Ecto neural progenitor cell (in vitro differentiated cells): Measurements from ENCODE around the gene NSD2.
"Not testable (repeated sequence)": the region's sequence is repeated elsewhere in the genome, so short reads cannot be mapped to it uniquely, and the experiment has no call there.

ENCODE experiments used
- DNase-seq: peaks from one replicate; pipeline ENCODE4 v3.0.0-alpha.2; 2018; ENCODE audit warnings: low spot score

Gene NSD2

GRCh38 chr4:2006956-2007653 is 135.9 kb downstream of the NSD2 start:
- DNase-seq: no peak

- peak; percentile 53 for DNase-seq
These were observed 136.8 kb downstream of the NSD2 start for GRCh38 chr4:2007804-2008670.

- no peak for DNase-seq
These were observed 137.4 kb downstream of the NSD2 start for GRCh38 chr4:2008671-2008920.

- DNase-seq: peak; percentile 98
These were observed 137.9 kb downstream of the NSD2 start, which contains the start of gene NELFA for GRCh38 chr4:2008921-2009650. TSS of gene NELFA (minus strand) at chr4:2008974. CDS start at chr4:2008959, 15 bp downstream.

- DNase-seq: peak; percentile 63
These were observed 138.5 kb downstream of the NSD2 start for GRCh38 chr4:2009651-2010233.

GRCh38 chr4:2011583-2011982 is 140.4 kb downstream of the NSD2 start:
- DNase-seq: no peak

GRCh38 chr4:2015008-2015407 is 143.8 kb downstream of the NSD2 start:
- no peak for DNase-seq

- DNase-seq: peak; percentile 60
These were observed 150.3 kb downstream of the NSD2 start for GRCh38 chr4:2021358-2022018.

GRCh38 chr4:2024683-2025082 is 153.5 kb downstream of the NSD2 start:
- DNase-seq: no peak

GRCh38 chr4:2025817-2026216 is 154.6 kb downstream of the NSD2 start:
- no peak for DNase-seq

GRCh38 chr4:2027120-2027519 is 155.9 kb downstream of the NSD2 start:
- not testable (repeated sequence) for DNase-seq

GRCh38 chr4:2031161-2031560 is 160.0 kb downstream of the NSD2 start:
- not testable (repeated sequence) for DNase-seq
